Measurements from ENCODE around the gene CCDC85B. TPM values are rescaled to one million over a fixed set of nuclear protein-coding genes. Genes with fewer than 3 reads are reported as not detected.
"Not testable (repeated sequence)": the region's sequence is repeated elsewhere in the genome, so short reads cannot be mapped to it uniquely, and the experiment has no call there.

CCDC85B gene
- total RNA-seq, 1 donor from 2014 or later = 27.9 TPM

GRCh38 chr11:65883058-65883761 lies 7.3 kb upstream of the CCDC85B start:
- DNase-seq (no peak), ATAC-seq (ENCODE audit: poor library complexity) (no peak)
- intact Hi-C loops (cut with DNase I) = no loop called here

- no peak for ATAC-seq (ENCODE audit: poor library complexity)
- DNase-seq = no peak
- intact Hi-C loops (cut with DNase I) = no loop called here
Observed at GRCh38 chr11:65883786-65884715, 6.4 kb upstream of the CCDC85B start.

- peak; percentile 27 for ATAC-seq (ENCODE audit: poor library complexity)
- peak; percentile 85 for DNase-seq
- intact Hi-C loops (cut with DNase I) = no loop called here
Observed at GRCh38 chr11:65884716-65885092, 5.8 kb upstream of the CCDC85B start.

- ATAC-seq (ENCODE audit: poor library complexity) = no peak
- DNase-seq = no peak
- intact Hi-C loops (cut with DNase I) = no loop called here
Observed at GRCh38 chr11:65885231-65885630, 5.2 kb upstream of the CCDC85B start.

DNA sequence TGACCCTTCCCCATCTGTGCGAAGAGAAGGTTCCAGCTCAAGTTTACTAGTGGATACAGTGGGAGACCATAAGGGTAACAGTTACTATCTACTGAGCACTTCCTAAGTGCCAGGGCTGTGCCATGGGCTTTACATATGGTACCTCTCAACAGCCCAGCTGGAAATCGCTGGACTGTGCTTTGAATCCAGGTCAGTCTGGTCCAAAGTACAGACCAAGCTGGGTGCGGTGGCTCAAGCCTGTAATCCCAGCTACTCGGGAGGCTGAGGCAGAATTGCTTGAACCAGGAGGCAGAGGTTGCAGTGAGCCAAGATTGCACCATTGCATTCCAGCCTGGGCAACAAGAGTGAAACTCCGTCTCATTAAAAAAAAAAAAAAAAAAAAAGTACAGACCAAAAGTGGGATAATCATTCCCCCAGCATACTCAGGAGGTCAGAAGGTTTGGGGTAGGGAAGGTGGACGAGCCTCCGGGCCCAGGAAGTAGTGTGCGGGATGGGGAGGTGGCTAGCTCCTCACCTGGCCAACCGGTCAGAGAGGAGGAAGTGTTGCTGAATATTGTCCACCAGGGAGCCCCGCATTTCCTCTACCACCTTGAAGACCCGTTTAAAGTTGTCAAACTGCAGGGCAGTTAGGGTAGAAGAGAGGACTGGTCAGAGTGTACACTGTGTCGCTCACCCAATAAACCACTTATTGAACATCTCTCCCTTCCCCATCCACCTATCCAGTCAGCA lies 4.5 kb upstream of the CCDC85B start:
- intact Hi-C loops (cut with DNase I) = loop anchor here (2.0 kb wide), 1 partner anchor 101 kb away; no protein-coding TSS in a partner anchor
- DNase-seq = no peak
- ATAC-seq (ENCODE audit: poor library complexity) = no peak

DNA sequence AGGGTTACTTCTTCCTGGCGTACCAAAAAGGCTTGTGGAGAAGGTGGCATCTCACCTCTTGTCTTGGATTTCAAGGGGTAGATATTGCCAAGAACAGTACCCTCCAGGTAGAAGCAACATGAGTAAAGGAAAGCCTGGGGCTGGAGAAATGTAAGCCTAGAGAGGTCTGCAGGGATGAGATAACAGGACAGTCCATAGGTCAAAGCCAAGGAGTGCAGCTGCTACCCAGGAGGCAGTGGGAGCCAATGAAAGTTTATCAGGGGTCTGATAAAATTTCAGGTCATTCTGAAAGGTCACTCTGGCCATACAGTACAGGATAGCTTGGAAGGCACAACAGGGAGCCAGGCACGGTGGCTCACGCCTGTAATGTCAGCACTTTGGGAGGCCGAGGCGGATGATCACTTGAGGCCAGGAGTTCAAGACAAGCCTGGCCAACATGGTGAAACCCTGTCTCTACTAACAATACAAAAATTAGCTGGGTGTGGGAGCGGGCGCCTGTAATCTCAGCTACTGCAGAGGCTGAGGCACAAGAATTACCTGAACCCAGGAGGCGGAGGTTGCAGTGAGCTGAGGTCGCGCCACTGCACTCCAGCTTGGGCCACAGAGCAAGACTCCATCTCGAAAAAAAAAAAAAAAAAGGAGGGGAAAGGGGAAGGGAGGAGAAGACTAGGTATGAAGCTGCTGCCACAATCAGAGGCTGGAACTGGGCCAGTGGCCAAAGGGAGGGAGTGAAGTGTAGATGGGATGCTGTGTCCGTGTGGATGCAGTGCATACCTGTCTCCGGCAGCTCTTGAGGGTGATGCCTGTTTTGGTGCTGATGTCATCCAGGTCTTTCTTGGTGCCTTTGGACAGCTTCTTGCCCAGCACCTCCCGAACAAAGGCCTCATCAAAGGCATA lies 3.4 kb upstream of the CCDC85B start:
- intact Hi-C loops (cut with DNase I) = loop anchor here (2.0 kb wide), 1 partner anchor 100 kb away; no protein-coding TSS in a partner anchor
- ATAC-seq (ENCODE audit: poor library complexity) (no peak), DNase-seq (no peak)

DNA sequence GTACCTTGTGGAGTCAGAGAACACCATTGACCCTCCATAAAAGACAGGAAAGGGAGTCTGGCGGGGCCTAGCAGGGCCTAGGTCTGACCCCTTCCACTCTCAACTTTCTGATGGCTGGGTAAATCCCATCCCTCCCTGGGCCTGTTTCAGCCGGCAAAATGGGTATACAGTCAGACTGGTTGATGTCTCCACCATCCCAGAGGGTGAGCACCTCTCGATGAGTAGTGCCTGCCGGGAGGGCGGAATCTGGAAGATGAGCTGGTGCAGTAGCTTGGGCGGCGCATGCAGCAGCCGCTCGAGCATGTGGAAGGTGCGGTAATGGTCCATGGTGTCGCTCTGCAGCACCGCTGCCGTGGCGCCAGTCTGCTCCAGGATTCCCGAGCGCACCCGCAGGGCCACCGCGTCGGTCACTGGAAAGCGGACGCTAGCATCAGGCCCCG lies 2.7 kb upstream of the CCDC85B start:
- ATAC-seq (ENCODE audit: poor library complexity) (no peak), DNase-seq (no peak)
- intact Hi-C loops (cut with DNase I) = loop anchor here (2.0 kb wide), 2 partner anchors 29 to 99 kb away; partner anchors contain the start of gene CFL1

- DNase-seq (peak; percentile 98), ATAC-seq (ENCODE audit: poor library complexity) (peak; percentile 86)
- intact Hi-C loops (cut with DNase I) = loop anchor here (2.0 kb wide), 1 partner anchor 29 kb away; the partner anchor contains the start of gene CFL1
Observed at GRCh38 chr11:65888163-65888814, 2.2 kb upstream of the CCDC85B start, which contains the start of gene FIBP. FIBP (minus strand) TSS chr11:65888471; CDS start chr11:65888418, 53 bp downstream.

- ATAC-seq (ENCODE audit: poor library complexity) (no peak), DNase-seq (peak; percentile 69)
- intact Hi-C loops (cut with DNase I) = no loop called here
Observed at GRCh38 chr11:65891219-65892136, 1.0 kb downstream of the CCDC85B start.

- intact Hi-C loops (cut with DNase I); DNase-seq; ATAC-seq (ENCODE audit: poor library complexity): not testable (repeated sequence)
Observed at GRCh38 chr11:65892137-65892540, 1.7 kb downstream of the CCDC85B start.

DNA sequence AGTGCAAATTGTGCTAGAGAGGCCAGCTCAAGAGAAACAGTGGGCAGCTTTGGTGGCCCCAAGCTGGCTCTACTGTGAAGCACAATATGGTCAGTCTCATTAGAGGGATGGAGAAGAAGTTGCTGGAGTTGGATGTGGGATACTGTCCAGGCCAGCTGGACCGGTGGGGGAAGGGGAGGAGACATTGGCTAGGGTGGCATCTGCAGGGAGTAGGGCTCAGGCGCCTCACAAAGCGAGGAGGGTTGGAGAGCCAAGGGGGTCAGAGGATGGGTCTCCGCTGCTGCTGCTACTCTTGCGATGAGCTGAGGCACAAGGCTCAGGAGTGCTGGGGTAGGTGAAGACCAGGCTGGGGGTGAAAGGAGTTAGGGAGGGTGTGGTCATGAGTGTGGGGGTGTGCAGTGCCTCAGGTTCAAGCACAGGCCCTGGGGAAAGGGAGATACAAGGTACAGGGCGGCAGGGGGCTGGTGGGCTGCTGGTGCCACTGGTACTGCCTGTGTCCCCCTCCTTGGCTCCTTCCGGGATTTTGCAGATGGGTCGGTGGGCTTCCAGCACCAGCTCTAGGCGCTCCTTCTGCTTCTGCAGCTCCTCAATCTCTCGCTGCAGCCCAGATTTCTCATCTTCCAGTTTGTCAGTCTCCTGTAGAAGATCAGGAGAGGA lies 2.3 kb downstream of the CCDC85B start:
- intact Hi-C loops (cut with DNase I) = no loop called here
- ATAC-seq (ENCODE audit: poor library complexity) (no peak), DNase-seq (no peak)

GRCh38 chr11:65894034-65894591 lies 3.6 kb downstream of the CCDC85B start:
- DNase-seq = peak; percentile 79
- intact Hi-C loops (cut with DNase I) = no loop called here
- no peak for ATAC-seq (ENCODE audit: poor library complexity)

GRCh38 chr11:65895482-65895981 lies 5.1 kb downstream of the CCDC85B start:
- intact Hi-C loops (cut with DNase I) = no loop called here
- ATAC-seq (ENCODE audit: poor library complexity) (no peak), DNase-seq (no peak)

GRCh38 chr11:65896034-65896999 lies 5.8 kb downstream of the CCDC85B start:
- DNase-seq = no peak

More at GRCh38 chr11:65896034-65896999, 5.8 kb downstream of the CCDC85B start:
- no peak for ATAC-seq (ENCODE audit: poor library complexity)
- intact Hi-C loops (cut with DNase I) = no loop called here
